Keratinocyte (primary cell): ENCODE measurements around the gene NPNT.

Source experiments
- EZH2 ChIP-seq: IDR thresholded peaks from one replicate; pipeline ENCODE4 v1.6.1; 2012; ENCODE audit warnings: inconsistent platforms, mild to moderate bottlenecking, low read length, moderate library complexity
- TF ChIP-seq, protein P1 (sequence below), 3 experiments: IDR thresholded peaks in 1 of 3; conservative IDR thresholded peaks in 1 of 3; optimal IDR thresholded peaks in 1 of 3; 2 replicates in 2 of 3; 3 replicates in 1 of 3; pipeline versions ENCODE3 to v1.5.1; 2011; ENCODE audit warnings: low read length in 3 of 3, mild to moderate bottlenecking in 3 of 3, moderate library complexity in 2 of 3, control low read depth in 1 of 3, inconsistent platforms in 1 of 3; ENCODE audit not compliant: insufficient read depth in 2 of 3; ENCODE audit errors: extremely low read depth in 1 of 3

DNA sequence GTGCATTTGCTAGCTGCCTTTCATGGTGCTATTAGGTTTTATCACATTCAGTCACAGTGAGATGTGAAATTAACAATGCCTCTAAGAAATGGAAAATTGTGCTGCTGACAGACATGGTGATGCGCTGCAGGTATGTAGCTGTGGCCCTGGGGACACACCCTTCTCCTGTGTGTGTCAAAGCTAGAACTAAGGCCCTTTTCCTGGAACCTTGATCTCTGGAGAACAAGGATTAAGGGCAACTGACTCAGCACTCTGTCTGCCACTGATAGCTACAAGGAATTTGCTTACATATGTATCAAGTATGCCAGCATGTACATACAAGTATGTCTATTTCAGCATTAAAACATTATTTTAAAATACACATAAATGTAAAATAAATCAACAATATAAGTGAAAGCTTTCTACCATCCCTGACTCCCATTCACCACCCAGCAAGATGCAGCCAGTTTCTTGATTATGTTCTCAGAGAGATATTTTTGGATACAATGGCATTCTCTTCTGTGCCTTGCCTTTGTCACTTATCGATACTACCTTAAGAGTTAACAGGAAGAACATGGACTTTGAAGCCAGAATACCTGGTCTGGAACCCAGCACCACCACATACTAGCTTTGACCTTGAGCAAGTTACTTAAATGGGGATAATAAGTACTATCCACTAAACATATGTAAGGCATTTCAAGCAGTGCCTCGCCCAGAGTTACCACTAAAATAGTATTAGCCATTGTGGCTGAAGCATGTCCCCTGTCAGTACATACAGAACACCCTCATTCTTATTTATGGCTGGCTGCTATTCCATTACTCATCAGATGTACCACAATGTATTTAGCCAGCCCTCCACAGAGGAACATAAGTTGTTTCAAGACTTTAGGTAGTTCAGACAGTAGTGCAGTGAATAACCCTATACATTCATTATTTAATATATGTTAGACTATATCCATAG lies 68.5 kb downstream of the NPNT start:
- TF ChIP-seq, protein P1, sequence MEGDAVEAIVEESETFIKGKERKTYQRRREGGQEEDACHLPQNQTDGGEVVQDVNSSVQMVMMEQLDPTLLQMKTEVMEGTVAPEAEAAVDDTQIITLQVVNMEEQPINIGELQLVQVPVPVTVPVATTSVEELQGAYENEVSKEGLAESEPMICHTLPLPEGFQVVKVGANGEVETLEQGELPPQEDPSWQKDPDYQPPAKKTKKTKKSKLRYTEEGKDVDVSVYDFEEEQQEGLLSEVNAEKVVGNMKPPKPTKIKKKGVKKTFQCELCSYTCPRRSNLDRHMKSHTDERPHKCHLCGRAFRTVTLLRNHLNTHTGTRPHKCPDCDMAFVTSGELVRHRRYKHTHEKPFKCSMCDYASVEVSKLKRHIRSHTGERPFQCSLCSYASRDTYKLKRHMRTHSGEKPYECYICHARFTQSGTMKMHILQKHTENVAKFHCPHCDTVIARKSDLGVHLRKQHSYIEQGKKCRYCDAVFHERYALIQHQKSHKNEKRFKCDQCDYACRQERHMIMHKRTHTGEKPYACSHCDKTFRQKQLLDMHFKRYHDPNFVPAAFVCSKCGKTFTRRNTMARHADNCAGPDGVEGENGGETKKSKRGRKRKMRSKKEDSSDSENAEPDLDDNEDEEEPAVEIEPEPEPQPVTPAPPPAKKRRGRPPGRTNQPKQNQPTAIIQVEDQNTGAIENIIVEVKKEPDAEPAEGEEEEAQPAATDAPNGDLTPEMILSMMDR (optimal IDR thresholded peaks at IDR 0.05 in 1 of 3, IDR thresholded peaks at IDR 0.05 in 1 of 3, conservative IDR thresholded peaks at IDR 0.05 in 1 of 3; ENCODE audit: extremely low read depth in 1 of 3, insufficient read depth in 2 of 3, low read length in 3 of 3), result no peak
- no peak for TF ChIP-seq EZH2
